ENCODE results near the gene CSAG3. TPM values are rescaled to one million over a fixed set of nuclear protein-coding genes. Genes with fewer than 3 reads are reported as not detected.
"Not testable (repeated sequence)": the region's sequence is repeated elsewhere in the genome, so short reads cannot be mapped to it uniquely, and the experiment has no call there.

CSAG3 gene
- total RNA-seq (not detected), polyA plus RNA-seq (not detected)

GRCh38 chrX:152758918-152759317, at the start of gene CSAG3:
CSAG3 (plus strand) TSS chrX:152759218.
- H3K36me3 ChIP-seq (ENCODE audit: insufficient read depth, low read length); intact Hi-C loops (cut with micrococcal nuclease); H3K9me3 ChIP-seq (ENCODE audit: control insufficient read depth in 1 of 2, low read length in 2 of 2); H3K27ac ChIP-seq (ENCODE audit: low read depth, low read length); H3K36me3 Mint-ChIP-seq; H3K4me1 Mint-ChIP-seq; H3K27me3 Mint-ChIP-seq; H3K27me3 ChIP-seq (ENCODE audit: insufficient read depth, low read length); DNase-seq; H3K27ac Mint-ChIP-seq; H3K9me3 Mint-ChIP-seq; H3K4me3 Mint-ChIP-seq; H3K4me1 ChIP-seq (ENCODE audit: insufficient read depth, low read length); CTCF ChIA-PET (ENCODE audit: partially characterized antibody); H3K4me3 ChIP-seq (ENCODE audit: low read length in 2 of 2); POLR2A ChIA-PET (ENCODE audit: partially characterized antibody): not testable (repeated sequence)

GRCh38 chrX:152713195-152713594, 45.8 kb upstream of the CSAG3 start:
- H3K9me3 Mint-ChIP-seq; H3K27ac Mint-ChIP-seq; H3K4me1 ChIP-seq (ENCODE audit: insufficient read depth, low read length); H3K4me3 ChIP-seq (ENCODE audit: low read length in 2 of 2); H3K4me1 Mint-ChIP-seq; H3K36me3 ChIP-seq (ENCODE audit: insufficient read depth, low read length); H3K27me3 ChIP-seq (ENCODE audit: insufficient read depth, low read length); CTCF ChIA-PET (ENCODE audit: partially characterized antibody); H3K9me3 ChIP-seq (ENCODE audit: control insufficient read depth in 1 of 2, low read length in 2 of 2); H3K27ac ChIP-seq (ENCODE audit: low read depth, low read length); intact Hi-C loops (cut with micrococcal nuclease); H3K4me3 Mint-ChIP-seq; POLR2A ChIA-PET (ENCODE audit: partially characterized antibody); H3K36me3 Mint-ChIP-seq; DNase-seq; H3K27me3 Mint-ChIP-seq: not testable (repeated sequence)

- H3K4me1 ChIP-seq (ENCODE audit: insufficient read depth, low read length); H3K27me3 ChIP-seq (ENCODE audit: insufficient read depth, low read length); H3K4me3 ChIP-seq (ENCODE audit: low read length in 2 of 2); intact Hi-C loops (cut with micrococcal nuclease); H3K9me3 Mint-ChIP-seq; H3K27ac Mint-ChIP-seq; POLR2A ChIA-PET (ENCODE audit: partially characterized antibody); DNase-seq; H3K4me1 Mint-ChIP-seq; H3K27me3 Mint-ChIP-seq; CTCF ChIA-PET (ENCODE audit: partially characterized antibody); H3K36me3 ChIP-seq (ENCODE audit: insufficient read depth, low read length); H3K27ac ChIP-seq (ENCODE audit: low read depth, low read length); H3K4me3 Mint-ChIP-seq; H3K36me3 Mint-ChIP-seq; H3K9me3 ChIP-seq (ENCODE audit: control insufficient read depth in 1 of 2, low read length in 2 of 2): not testable (repeated sequence)
Measured at GRCh38 chrX:152713815-152714787, 44.9 kb upstream of the CSAG3 start, which contains the start of gene MAGEA2B. MAGEA2B (plus strand) TSS chrX:152714628; CDS start chrX:152717107, 2,479 bp downstream.

- no peak overlapping the region for H3K4me3 Mint-ChIP-seq
- no peaks in the 10 kb centered on the region for H3K9me3 ChIP-seq (ENCODE audit: control insufficient read depth in 1 of 2, low read length in 2 of 2)
- no peaks in the 10 kb centered on the region for H3K27me3 ChIP-seq (ENCODE audit: insufficient read depth, low read length)
- no peak for DNase-seq
- CTCF ChIA-PET (ENCODE audit: partially characterized antibody), result no interaction called here
- intact Hi-C loops (cut with micrococcal nuclease), result no loop called here
- POLR2A ChIA-PET (ENCODE audit: partially characterized antibody), result no interaction called here
- H3K27ac ChIP-seq (ENCODE audit: low read depth, low read length), result no peak overlapping the region
- no peaks in the 10 kb centered on the region for H3K36me3 ChIP-seq (ENCODE audit: insufficient read depth, low read length)
- no peaks in the 10 kb centered on the region for H3K9me3 Mint-ChIP-seq
- H3K27me3 Mint-ChIP-seq, result peaks cover 0 to 1% of the 10 kb centered on the region in 2 donors
- H3K4me1 ChIP-seq (ENCODE audit: insufficient read depth, low read length), result no peaks in the 10 kb centered on the region
- no peak overlapping the region for H3K4me3 ChIP-seq (ENCODE audit: low read length in 2 of 2)
- H3K36me3 Mint-ChIP-seq, result no peaks in the 10 kb centered on the region
- no peak overlapping the region for H3K27ac Mint-ChIP-seq
- H3K4me1 Mint-ChIP-seq, result no peaks in the 10 kb centered on the region
Measured at GRCh38 chrX:152725409-152725808, 33.6 kb upstream of the CSAG3 start.

- H3K4me1 Mint-ChIP-seq, result no peaks in the 10 kb centered on the region
- H3K27ac Mint-ChIP-seq, result no peak within 1 kb of the TSS
- Histone ChIP-seq H3K4me1 (ENCODE audit: insufficient read depth, low read length) (no peaks in the 10 kb centered on the region), H3K9me3 (ENCODE audit: control insufficient read depth in 1 of 2, low read length in 2 of 2) (no peaks in the 10 kb centered on the region), H3K27me3 (ENCODE audit: insufficient read depth, low read length) (no peaks in the 10 kb centered on the region), H3K4me3 (ENCODE audit: low read length in 2 of 2) (no peak within 1 kb of the TSS), H3K27ac (ENCODE audit: low read depth, low read length) (no peak within 1 kb of the TSS), H3K36me3 (ENCODE audit: insufficient read depth, low read length) (no peaks in the 10 kb centered on the region)
- DNase-seq, result no peak
- ChIA-PET POLR2A (ENCODE audit: partially characterized antibody) (no interaction called here), CTCF (ENCODE audit: partially characterized antibody) (no interaction called here)
- intact Hi-C loops (cut with micrococcal nuclease), result no loop called here
- peaks cover 0 to 1% of the 10 kb centered on the region in 2 donors for H3K27me3 Mint-ChIP-seq
- no peak within 1 kb of the TSS for H3K4me3 Mint-ChIP-seq
- no peaks in the 10 kb centered on the region for H3K36me3 Mint-ChIP-seq
- H3K9me3 Mint-ChIP-seq, result peaks cover 0 to 2% (median 0%) of the 10 kb centered on the region in 8 donors
Measured at GRCh38 chrX:152733261-152733975, 25.6 kb upstream of the CSAG3 start, which contains the start of the genes CSAG1 and MAGEA12. CSAG1 (minus strand) TSS chrX:152733721; CDS start chrX:152732460, 1,261 bp downstream. MAGEA12 (plus strand) TSS chrX:152733757; CDS start chrX:152736162, 2,405 bp downstream.

- CTCF ChIA-PET (ENCODE audit: partially characterized antibody); H3K4me1 Mint-ChIP-seq; H3K27ac ChIP-seq (ENCODE audit: low read depth, low read length); H3K4me3 ChIP-seq (ENCODE audit: low read length in 2 of 2); H3K36me3 Mint-ChIP-seq; H3K9me3 Mint-ChIP-seq; H3K27me3 Mint-ChIP-seq; H3K27me3 ChIP-seq (ENCODE audit: insufficient read depth, low read length); intact Hi-C loops (cut with micrococcal nuclease); H3K27ac Mint-ChIP-seq; H3K4me1 ChIP-seq (ENCODE audit: insufficient read depth, low read length); H3K4me3 Mint-ChIP-seq; H3K36me3 ChIP-seq (ENCODE audit: insufficient read depth, low read length); DNase-seq; H3K9me3 ChIP-seq (ENCODE audit: control insufficient read depth in 1 of 2, low read length in 2 of 2); POLR2A ChIA-PET (ENCODE audit: partially characterized antibody): not testable (repeated sequence)
Measured at GRCh38 chrX:152734143-152734858, 24.7 kb upstream of the CSAG3 start.

GRCh38 chrX:152735101-152735500, 23.9 kb upstream of the CSAG3 start:
- Histone ChIP-seq H3K27ac (ENCODE audit: low read depth, low read length) (no peak overlapping the region), H3K9me3 (ENCODE audit: control insufficient read depth in 1 of 2, low read length in 2 of 2) (no peaks in the 10 kb centered on the region), H3K36me3 (ENCODE audit: insufficient read depth, low read length) (no peaks in the 10 kb centered on the region), H3K4me1 (ENCODE audit: insufficient read depth, low read length) (no peaks in the 10 kb centered on the region), H3K4me3 (ENCODE audit: low read length in 2 of 2) (no peak overlapping the region), H3K27me3 (ENCODE audit: insufficient read depth, low read length) (no peaks in the 10 kb centered on the region)
- no peak overlapping the region for H3K4me3 Mint-ChIP-seq
- H3K36me3 Mint-ChIP-seq, result no peaks in the 10 kb centered on the region
- POLR2A ChIA-PET (ENCODE audit: partially characterized antibody), result no interaction called here
- intact Hi-C loops (cut with micrococcal nuclease), result no loop called here
- no peak for DNase-seq
- H3K27ac Mint-ChIP-seq, result no peak overlapping the region
- H3K4me1 Mint-ChIP-seq, result no peaks in the 10 kb centered on the region
- CTCF ChIA-PET (ENCODE audit: partially characterized antibody), result no interaction called here
- peaks cover 0 to 2% (median 0%) of the 10 kb centered on the region in 8 donors for H3K9me3 Mint-ChIP-seq
- H3K27me3 Mint-ChIP-seq, result peaks cover 0 to 1% of the 10 kb centered on the region in 2 donors
